GM06990 (cell line): ENCODE results near the gene FHIT.

Experiments used
- DNase-seq: peaks from one replicate; pipeline ENCODE4 v3.0.0-alpha.2; 2011; ENCODE audit not compliant: insufficient read length; ENCODE audit errors: extremely low read depth
- H3K27me3 ChIP-seq: replicated peaks from 2 replicates; pipeline ENCODE4 v1.6.0; 2011; ENCODE audit warnings: low read length; ENCODE audit not compliant: control insufficient read depth, insufficient read depth
- H3K36me3 ChIP-seq: 2 replicates; pipeline ENCODE4 v1.5.1; 2011; ENCODE audit warnings: low read length; ENCODE audit not compliant: control insufficient read depth, insufficient read depth
- H3K4me3 ChIP-seq: replicated peaks from 2 replicates; pipeline ENCODE4 v1.5.1; 2011; ENCODE audit warnings: low read depth, mild to moderate bottlenecking, control low read depth, low read length
- TF ChIP-seq, protein P1 (sequence below): IDR thresholded peaks from 2 replicates; pipeline ENCODE4 v1.5.1; 2011; ENCODE audit warnings: low read length, control low read depth, mild to moderate bottlenecking, inconsistent platforms; ENCODE audit not compliant: insufficient read depth, poor library complexity, severe bottlenecking

Gene FHIT

DNA sequence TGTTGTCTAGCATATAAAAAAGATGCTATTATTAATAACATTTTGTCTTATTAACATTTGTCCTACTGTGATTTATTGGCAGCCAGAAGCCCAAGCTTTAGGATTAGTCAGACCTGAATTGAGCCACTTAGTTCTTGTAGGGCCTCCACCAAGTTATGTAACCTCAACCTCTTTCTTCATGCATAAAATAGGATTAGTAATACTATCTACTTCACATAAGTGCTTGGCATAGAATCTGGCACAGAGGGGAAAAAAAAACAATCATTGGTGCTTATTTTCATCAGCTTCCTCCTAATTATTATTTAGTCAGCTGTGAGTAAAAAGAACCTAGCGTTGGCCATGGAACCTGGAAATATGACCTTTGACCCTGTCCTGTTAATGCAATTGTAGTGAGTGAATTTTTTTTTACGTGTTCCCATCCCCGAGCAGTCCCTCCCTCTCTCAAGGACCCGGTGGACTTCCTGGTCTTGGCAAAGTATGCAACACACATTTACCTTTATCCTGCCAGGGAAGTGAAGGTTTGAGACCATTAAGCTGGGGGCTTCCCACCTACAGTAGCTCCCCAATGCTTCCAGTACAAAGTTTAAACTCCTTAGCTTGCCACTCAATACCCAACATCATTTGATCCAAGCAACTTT, 136.8 kb downstream of the FHIT start:
- TF ChIP-seq, protein P1, sequence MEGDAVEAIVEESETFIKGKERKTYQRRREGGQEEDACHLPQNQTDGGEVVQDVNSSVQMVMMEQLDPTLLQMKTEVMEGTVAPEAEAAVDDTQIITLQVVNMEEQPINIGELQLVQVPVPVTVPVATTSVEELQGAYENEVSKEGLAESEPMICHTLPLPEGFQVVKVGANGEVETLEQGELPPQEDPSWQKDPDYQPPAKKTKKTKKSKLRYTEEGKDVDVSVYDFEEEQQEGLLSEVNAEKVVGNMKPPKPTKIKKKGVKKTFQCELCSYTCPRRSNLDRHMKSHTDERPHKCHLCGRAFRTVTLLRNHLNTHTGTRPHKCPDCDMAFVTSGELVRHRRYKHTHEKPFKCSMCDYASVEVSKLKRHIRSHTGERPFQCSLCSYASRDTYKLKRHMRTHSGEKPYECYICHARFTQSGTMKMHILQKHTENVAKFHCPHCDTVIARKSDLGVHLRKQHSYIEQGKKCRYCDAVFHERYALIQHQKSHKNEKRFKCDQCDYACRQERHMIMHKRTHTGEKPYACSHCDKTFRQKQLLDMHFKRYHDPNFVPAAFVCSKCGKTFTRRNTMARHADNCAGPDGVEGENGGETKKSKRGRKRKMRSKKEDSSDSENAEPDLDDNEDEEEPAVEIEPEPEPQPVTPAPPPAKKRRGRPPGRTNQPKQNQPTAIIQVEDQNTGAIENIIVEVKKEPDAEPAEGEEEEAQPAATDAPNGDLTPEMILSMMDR: no peak
- no peak for DNase-seq
- Histone ChIP-seq H3K27me3 (no peaks in the 10 kb centered on the region), H3K4me3 (no peak overlapping the region), H3K36me3 (no peaks in the 10 kb centered on the region)

DNA sequence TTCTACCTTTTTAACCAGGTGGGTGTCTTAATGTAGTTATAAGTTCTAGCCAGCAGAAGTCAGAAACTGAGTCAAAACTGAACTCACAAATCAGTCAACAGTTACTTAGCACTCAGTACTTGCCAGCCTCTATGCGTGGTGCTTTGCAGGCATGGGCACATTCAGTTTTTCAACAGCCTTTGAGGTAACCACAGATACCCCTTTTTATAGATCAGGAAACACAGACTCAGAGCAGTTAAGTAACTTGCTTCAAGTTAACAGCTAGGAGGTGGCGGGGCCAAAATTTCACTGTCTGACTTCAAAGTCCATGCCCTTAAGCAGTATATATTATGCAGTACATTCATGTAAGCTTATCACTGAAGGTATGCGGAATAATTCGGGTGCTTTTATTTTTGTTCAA, 139.4 kb downstream of the FHIT start:
- Histone ChIP-seq H3K27me3 (no peaks in the 10 kb centered on the region), H3K4me3 (no peak overlapping the region), H3K36me3 (no peaks in the 10 kb centered on the region)
- TF ChIP-seq, protein P1: no peak
- peak; percentile 20 for DNase-seq

DNA sequence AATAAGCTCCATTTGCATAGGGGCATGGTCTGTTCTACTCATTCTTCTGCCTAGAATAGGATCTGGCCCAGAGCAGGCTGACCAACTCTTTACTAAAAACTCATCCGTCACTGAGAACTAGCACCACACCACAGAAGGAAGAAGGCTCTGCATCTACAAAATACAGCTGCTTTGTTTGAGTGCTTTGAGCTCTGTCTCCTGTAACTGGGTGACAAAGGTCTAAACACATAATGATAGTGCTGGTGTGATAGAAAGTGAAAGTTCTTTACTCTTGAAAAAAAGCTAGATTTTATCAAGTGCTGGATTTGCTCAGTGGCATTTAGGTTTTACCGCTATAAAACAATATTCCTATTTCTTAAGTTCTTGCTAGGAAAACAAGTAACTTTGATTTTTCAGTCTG, 140.7 kb downstream of the FHIT start:
- H3K36me3 ChIP-seq: no peaks in the 10 kb centered on the region

DNA sequence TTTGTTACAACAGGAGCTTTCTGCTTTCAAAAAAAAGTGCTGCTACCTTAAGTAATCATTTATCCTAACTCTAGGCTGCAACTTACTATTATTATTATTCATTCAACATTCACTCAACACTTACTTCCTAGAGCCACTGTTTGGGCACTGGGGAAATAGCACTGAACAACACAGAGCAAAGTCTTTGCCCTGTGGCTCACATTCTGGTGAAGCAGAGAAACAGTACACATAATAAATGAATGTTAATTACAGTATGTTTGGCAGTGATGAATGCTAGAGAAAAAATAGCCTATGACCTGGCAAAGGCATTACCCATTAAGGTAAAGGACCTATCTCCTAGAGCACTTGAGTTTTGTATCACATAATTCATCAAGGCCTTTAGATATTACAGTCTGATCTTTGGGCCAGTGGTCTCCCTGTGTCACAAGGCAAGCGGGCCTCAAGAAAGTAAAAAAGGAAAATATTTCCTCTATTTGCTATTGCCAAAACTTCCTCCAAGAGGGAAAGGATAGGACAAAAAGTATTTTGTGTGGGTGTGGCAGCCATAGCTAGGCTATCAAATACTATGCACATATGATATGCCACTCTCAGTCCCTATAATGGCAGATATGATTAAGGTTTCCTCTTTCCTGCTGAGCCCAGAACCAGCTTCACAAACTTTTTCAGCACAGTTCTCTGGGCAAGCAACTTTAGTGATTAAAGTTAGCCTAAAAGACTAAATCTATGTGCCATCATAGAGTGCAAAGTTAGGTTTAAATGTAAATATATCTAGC, 142.8 kb downstream of the FHIT start:
- TF ChIP-seq, protein P1: no peak
- no peaks in the 10 kb centered on the region for H3K36me3 ChIP-seq
- no peak for DNase-seq
- H3K27me3 ChIP-seq: no peaks in the 10 kb centered on the region
- H3K4me3 ChIP-seq: no peak overlapping the region

More for the DNA sequence above, 140.7 kb downstream of the FHIT start:
- no peaks in the 10 kb centered on the region for H3K27me3 ChIP-seq
- DNase-seq: peak; percentile 33
- TF ChIP-seq, protein P1: no peak
- no peak overlapping the region for H3K4me3 ChIP-seq

DNA sequence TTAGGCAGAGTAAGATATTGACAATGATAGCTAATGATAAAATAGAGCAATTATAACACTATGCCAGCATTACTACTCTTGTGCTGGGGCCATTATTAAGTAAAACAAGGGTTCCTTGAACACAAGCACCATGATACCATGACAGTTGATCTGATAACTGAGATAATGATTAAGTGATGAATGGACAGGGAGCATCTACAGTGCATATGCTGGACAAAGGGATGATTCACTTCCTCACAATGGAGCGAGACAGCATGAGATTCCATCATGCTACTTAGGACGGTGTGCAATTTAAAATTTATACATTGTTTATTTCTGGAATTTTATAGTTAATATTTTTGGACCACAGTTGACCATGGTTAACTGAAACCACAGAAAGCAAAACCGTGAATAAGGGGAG, 156.6 kb downstream of the FHIT start:
- Histone ChIP-seq H3K4me3 (no peak overlapping the region), H3K36me3 (no peaks in the 10 kb centered on the region), H3K27me3 (no peaks in the 10 kb centered on the region)
- TF ChIP-seq, protein P1: no peak
- no peak for DNase-seq
